B cell (primary cell): ENCODE results near the gene ST6GALNAC1.

Source experiments
- EZH2 ChIP-seq: IDR thresholded peaks from 2 replicates; pipeline ENCODE4 v1.6.1; 2012; ENCODE audit warnings: borderline replicate concordance, low read depth, mild to moderate bottlenecking, moderate library complexity, low read length; ENCODE audit not compliant: insufficient read depth, poor library complexity, severe bottlenecking
- TF ChIP-seq, protein P1 (sequence below): fragments of 200-600 bp; IDR thresholded peaks from one replicate; pipeline ENCODE4 v1.8.0; 2022; ENCODE audit warnings: antibody characterized with exemption, mild to moderate bottlenecking

DNA sequence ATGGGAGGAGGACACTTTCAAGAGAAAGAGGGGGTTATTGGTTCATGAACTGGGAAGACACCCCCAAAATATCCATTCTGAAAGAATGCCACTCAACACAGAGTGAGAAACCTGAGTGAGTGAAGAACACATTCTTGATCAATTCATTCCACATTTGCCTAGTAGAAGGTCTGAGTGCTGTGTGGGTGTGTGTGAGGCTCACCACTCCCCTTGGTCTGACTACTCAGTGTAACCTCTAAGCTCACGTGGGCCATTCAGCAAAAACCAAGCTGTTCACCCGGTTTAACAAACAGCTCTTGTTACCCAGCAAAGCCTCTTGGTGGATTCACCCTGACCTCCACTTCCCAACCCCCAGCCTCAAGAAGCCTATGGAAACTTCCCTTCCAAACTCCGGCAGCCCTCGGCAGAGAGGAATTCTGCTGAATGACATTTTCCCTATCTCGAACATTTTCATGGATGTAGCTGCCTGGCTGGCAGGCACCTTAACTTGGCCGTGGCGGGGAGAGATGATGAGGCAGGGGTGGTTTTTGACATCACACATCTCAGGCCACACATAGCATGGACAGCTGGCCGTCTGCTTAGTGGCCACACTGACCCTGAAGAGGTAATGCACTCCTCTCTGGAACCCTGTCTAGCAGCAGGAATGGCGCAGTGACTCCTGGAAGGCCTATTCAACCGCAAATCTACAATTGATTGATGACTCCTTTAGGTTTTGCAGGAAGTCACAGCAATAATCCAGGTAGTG lies 11.6 kb downstream of the ST6GALNAC1 start:
- TF ChIP-seq, protein P1, sequence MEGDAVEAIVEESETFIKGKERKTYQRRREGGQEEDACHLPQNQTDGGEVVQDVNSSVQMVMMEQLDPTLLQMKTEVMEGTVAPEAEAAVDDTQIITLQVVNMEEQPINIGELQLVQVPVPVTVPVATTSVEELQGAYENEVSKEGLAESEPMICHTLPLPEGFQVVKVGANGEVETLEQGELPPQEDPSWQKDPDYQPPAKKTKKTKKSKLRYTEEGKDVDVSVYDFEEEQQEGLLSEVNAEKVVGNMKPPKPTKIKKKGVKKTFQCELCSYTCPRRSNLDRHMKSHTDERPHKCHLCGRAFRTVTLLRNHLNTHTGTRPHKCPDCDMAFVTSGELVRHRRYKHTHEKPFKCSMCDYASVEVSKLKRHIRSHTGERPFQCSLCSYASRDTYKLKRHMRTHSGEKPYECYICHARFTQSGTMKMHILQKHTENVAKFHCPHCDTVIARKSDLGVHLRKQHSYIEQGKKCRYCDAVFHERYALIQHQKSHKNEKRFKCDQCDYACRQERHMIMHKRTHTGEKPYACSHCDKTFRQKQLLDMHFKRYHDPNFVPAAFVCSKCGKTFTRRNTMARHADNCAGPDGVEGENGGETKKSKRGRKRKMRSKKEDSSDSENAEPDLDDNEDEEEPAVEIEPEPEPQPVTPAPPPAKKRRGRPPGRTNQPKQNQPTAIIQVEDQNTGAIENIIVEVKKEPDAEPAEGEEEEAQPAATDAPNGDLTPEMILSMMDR = no peak
- no peak for TF ChIP-seq EZH2
